GM19035 (cell line): ENCODE results near the gene DOLPP1.

Experiments
- ATAC-seq: cut with Tn5 transposase; IDR thresholded peaks from one replicate; pipeline ENCODE4 v1.9.1; 2021; ENCODE audit not compliant: unreplicated experiment

The DOLPP1 gene

GRCh38 chr9:129063061-129063460, 17.9 kb upstream of the DOLPP1 start:
- no peak for ATAC-seq

GRCh38 chr9:129064499-129064908, 16.4 kb upstream of the DOLPP1 start:
- ATAC-seq = no peak

- no peak for ATAC-seq
Observed at GRCh38 chr9:129068110-129068509, 12.8 kb upstream of the DOLPP1 start.

- no peak for ATAC-seq
Observed at GRCh38 chr9:129068990-129069861, 11.7 kb upstream of the DOLPP1 start.

- no peak for ATAC-seq
Observed at GRCh38 chr9:129069862-129070641, 10.9 kb upstream of the DOLPP1 start.

GRCh38 chr9:129070696-129071525, 10.0 kb upstream of the DOLPP1 start:
- no peak for ATAC-seq

- no peak for ATAC-seq
Observed at GRCh38 chr9:129071526-129072126, 9.3 kb upstream of the DOLPP1 start.

- no peak for ATAC-seq
Observed at GRCh38 chr9:129072171-129072570, 8.7 kb upstream of the DOLPP1 start.

- no peak for ATAC-seq
Observed at GRCh38 chr9:129073404-129073803, 7.5 kb upstream of the DOLPP1 start.

- ATAC-seq = no peak
Observed at GRCh38 chr9:129074106-129074505, 6.8 kb upstream of the DOLPP1 start.

- no peak for ATAC-seq
Observed at GRCh38 chr9:129075996-129076639, 4.8 kb upstream of the DOLPP1 start.

GRCh38 chr9:129076640-129077037, 4.3 kb upstream of the DOLPP1 start:
- ATAC-seq = no peak

GRCh38 chr9:129077236-129077635, 3.7 kb upstream of the DOLPP1 start:
- no peak for ATAC-seq

GRCh38 chr9:129078691-129079503, 2.0 kb upstream of the DOLPP1 start:
- ATAC-seq = no peak

GRCh38 chr9:129079829-129080228, 1.1 kb upstream of the DOLPP1 start:
- no peak for ATAC-seq

GRCh38 chr9:129080298-129080600, 662 bp upstream of the DOLPP1 start:
- ATAC-seq = no peak

GRCh38 chr9:129081388-129081904, 535 bp downstream of the DOLPP1 start:
- no peak for ATAC-seq

GRCh38 chr9:129084087-129084486, 3.2 kb downstream of the DOLPP1 start:
- no peak for ATAC-seq

GRCh38 chr9:129089246-129089645, 8.3 kb downstream of the DOLPP1 start:
- no peak for ATAC-seq
